ENCODE measurements around the gene RNF212.

RNF212 gene

DNA sequence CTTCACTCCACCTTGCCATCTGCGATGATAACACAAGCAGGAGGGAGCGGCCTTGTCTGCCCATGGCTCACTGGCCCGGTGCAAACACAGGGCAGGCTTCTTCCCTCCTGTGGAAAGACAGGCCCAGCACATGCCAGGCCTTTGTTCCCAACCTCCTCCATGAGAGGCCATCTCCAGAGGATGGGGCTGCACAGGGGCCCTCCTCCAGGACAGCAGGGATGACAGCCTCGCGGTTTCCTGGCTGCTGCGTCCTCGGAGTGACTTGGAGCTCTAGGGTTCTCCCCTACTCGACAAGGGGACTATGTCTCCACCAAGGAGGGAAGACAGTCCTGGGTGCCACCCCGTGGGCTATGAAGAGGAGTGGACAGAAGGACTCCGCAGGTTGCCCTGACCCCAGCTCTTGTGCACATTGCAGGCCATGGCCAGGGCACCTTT lies 21.8 kb downstream of the RNF212 start:
- 91% methylated on average over 10 of the region's 10 CpGs for WGBS, 2 experiments
- no peaks in the 10 kb centered on the region for H3K36me3 ChIP-seq (ENCODE audit: control insufficient read depth, insufficient read depth, low read length)

DNA sequence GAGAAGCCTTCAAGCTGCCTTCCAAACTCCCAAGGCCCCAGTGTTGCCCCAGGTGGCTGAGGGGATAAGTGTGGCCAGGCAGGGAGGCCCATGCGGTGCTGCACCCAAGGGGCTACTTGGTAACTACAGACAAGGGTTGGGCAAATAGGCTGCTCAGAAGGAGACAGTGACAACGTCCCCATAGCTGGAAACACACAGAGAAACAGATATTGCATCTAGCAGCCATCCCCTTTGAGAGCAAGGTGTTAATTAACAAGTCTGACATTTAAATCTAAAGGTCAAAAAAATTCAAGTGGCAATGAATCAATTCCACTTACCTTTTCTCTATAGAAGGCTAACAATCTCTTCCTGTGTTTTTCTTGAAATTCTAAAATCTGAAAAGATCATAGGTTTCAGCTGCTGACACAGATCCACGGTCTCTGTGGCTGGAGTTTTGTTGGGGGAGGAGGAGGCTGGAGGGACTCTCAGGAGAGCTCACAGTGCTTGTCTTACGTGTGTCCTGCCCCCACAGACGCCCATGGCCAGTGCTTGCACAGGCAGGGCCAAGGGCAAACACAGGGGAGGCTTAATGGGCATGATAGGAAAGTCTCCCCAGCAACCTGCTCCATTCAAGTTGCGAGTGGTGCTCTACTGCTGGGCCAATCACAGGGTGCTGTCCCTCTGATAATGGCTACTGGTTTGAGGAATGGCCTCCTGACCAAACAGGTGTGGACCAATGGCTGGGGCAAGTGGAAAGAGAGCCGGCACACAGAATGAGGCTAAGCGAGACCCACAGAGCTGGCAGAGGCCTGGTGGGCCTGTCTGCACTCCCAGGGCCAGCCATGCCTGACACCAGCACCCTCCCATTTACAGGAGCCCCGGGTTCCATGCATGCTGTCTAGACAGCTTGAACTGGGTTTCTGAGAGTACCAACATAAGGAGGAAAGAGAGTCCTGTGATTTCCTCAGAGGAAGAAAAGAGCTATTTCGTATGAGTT lies 22.6 kb downstream of the RNF212 start:
- no peaks in the 10 kb centered on the region for H3K9me3 ChIP-seq (ENCODE audit: control insufficient read depth, low read length)
- WGBS, 2 experiments = 88 to 92% methylated on average over 10 of the region's 10 CpGs
- no peak overlapping the region for H3K4me3 ChIP-seq (ENCODE audit: insufficient read depth, low read depth, low read length)
- H3K27ac ChIP-seq (ENCODE audit: insufficient read depth, low read depth, low read length, poor library complexity, severe bottlenecking) = no peak overlapping the region
- no peaks in the 10 kb centered on the region for H3K27me3 ChIP-seq (ENCODE audit: control insufficient read depth, insufficient read depth, low read length, poor library complexity, severe bottlenecking)
- no peaks in the 10 kb centered on the region for H3K36me3 ChIP-seq (ENCODE audit: control insufficient read depth, insufficient read depth, low read length)
- H3K4me1 ChIP-seq (ENCODE audit: control insufficient read depth, insufficient read depth, low read length) = no peaks in the 10 kb centered on the region

More for the DNA sequence above, 21.8 kb downstream of the RNF212 start:
- H3K9me3 ChIP-seq (ENCODE audit: control insufficient read depth, low read length) = no peaks in the 10 kb centered on the region
- no peaks in the 10 kb centered on the region for H3K27me3 ChIP-seq (ENCODE audit: control insufficient read depth, insufficient read depth, low read length, poor library complexity, severe bottlenecking)
- H3K4me1 ChIP-seq (ENCODE audit: control insufficient read depth, insufficient read depth, low read length) = no peaks in the 10 kb centered on the region
- H3K4me3 ChIP-seq (ENCODE audit: insufficient read depth, low read depth, low read length) = no peak overlapping the region
- H3K27ac ChIP-seq (ENCODE audit: insufficient read depth, low read depth, low read length, poor library complexity, severe bottlenecking) = no peak overlapping the region

DNA sequence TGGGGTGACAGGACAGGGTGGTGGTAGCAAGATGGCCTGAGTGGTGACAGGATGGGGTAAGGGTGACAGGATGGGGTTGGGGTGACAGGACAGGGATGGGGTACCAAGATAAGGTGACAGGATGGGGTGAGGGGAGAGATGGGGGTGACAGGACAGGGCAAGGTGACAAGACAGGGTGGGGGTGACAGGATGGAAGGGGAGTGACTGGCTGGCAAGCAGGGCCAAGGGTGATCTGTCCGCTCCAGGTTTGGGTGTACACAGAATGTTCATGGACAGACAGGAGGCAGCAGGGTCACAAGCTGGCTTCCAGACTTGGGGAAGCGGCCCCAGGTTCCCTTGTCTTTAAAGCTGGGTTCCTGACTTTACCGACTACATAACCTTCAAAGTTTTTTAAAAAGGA lies 23.3 kb downstream of the RNF212 start:
- Histone ChIP-seq H3K36me3 (ENCODE audit: control insufficient read depth, insufficient read depth, low read length) (no peaks in the 10 kb centered on the region), H3K27ac (ENCODE audit: insufficient read depth, low read depth, low read length, poor library complexity, severe bottlenecking) (no peak overlapping the region)
- WGBS, 2 experiments = 92 to 94% methylated on average over 3 of the region's 3 CpGs

DNA sequence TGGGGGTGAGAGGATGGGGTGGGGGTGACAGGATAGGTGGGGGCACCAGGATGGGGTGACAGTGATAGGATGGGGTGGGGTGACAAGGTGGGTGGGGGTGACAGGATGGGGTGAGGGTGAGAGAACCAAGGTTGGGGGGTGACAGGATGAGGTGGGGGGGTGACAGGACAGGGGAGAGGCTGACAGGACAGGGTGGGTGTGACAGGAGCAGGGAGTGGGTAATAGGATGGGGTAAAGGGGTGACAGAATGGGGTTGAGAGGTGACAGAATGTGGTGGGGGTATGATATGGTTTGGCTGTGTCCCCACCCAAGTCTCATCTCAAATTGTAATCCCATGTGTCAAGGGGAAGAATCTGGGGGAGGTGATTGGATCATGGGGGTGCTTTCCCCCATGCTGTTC lies 26.0 kb downstream of the RNF212 start:
- Histone ChIP-seq H3K27ac (ENCODE audit: insufficient read depth, low read depth, low read length, poor library complexity, severe bottlenecking) (no peak overlapping the region), H3K27me3 (ENCODE audit: control insufficient read depth, insufficient read depth, low read length, poor library complexity, severe bottlenecking) (no peaks in the 10 kb centered on the region), H3K36me3 (ENCODE audit: control insufficient read depth, insufficient read depth, low read length) (no peaks in the 10 kb centered on the region), H3K4me3 (ENCODE audit: insufficient read depth, low read depth, low read length) (no peak overlapping the region), H3K9me3 (ENCODE audit: control insufficient read depth, low read length) (no peaks in the 10 kb centered on the region), H3K4me1 (ENCODE audit: control insufficient read depth, insufficient read depth, low read length) (no peaks in the 10 kb centered on the region)

More for the DNA sequence above, 23.3 kb downstream of the RNF212 start:
- Histone ChIP-seq H3K9me3 (ENCODE audit: control insufficient read depth, low read length) (no peaks in the 10 kb centered on the region), H3K4me1 (ENCODE audit: control insufficient read depth, insufficient read depth, low read length) (no peaks in the 10 kb centered on the region), H3K27me3 (ENCODE audit: control insufficient read depth, insufficient read depth, low read length, poor library complexity, severe bottlenecking) (no peaks in the 10 kb centered on the region), H3K4me3 (ENCODE audit: insufficient read depth, low read depth, low read length) (no peak overlapping the region)

DNA sequence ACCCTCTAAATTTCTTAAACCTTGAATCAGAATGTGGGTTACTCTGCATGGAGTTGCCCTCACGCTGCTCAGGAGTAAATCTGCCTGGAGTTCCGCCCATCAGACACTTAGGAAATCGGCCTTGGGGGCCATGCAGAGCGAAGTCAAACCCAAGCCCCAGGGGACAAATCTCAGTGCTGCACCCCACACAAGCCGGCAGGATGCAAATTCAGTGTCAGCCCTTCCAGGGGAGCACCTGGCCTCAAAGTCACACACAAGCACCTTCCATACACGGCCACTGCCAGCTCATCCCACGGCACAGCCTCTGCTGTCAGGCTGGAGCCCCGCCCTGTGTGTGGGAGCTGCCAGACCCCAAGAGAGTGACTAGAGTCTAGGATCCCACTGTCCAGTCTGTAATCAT lies 27.4 kb downstream of the RNF212 start:
- no peak overlapping the region for H3K27ac ChIP-seq (ENCODE audit: insufficient read depth, low read depth, low read length, poor library complexity, severe bottlenecking)
- no peak overlapping the region for H3K4me3 ChIP-seq (ENCODE audit: insufficient read depth, low read depth, low read length)
- H3K27me3 ChIP-seq (ENCODE audit: control insufficient read depth, insufficient read depth, low read length, poor library complexity, severe bottlenecking) = no peaks in the 10 kb centered on the region
- 81 to 86% methylated on average over 8 of the region's 8 CpGs for WGBS, 2 experiments
- H3K9me3 ChIP-seq (ENCODE audit: control insufficient read depth, low read length) = no peaks in the 10 kb centered on the region
- no peaks in the 10 kb centered on the region for H3K4me1 ChIP-seq (ENCODE audit: control insufficient read depth, insufficient read depth, low read length)
- H3K36me3 ChIP-seq (ENCODE audit: control insufficient read depth, insufficient read depth, low read length) = no peaks in the 10 kb centered on the region

DNA sequence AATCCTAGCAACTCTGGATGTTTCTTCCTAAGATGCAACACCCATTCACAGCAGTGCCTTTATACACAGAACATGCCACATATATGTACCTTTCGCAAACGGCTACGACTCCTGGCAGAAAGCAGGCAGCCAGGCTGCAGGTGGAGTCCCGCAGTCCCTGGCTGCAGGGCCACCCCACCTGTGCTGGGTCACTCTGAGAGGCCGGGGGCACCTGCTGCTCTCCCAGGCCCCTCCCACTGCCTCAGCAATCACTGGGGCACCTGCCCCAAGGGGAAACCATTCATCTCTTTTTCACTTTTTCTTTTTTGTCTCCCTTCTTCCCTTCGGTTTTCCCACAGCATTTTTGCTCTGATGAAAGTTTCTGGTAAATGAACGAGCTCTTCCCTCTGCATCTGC lies 28.0 kb downstream of the RNF212 start:
- Histone ChIP-seq H3K4me1 (ENCODE audit: control insufficient read depth, insufficient read depth, low read length) (no peaks in the 10 kb centered on the region), H3K36me3 (ENCODE audit: control insufficient read depth, insufficient read depth, low read length) (no peaks in the 10 kb centered on the region), H3K27ac (ENCODE audit: insufficient read depth, low read depth, low read length, poor library complexity, severe bottlenecking) (no peak overlapping the region), H3K9me3 (ENCODE audit: control insufficient read depth, low read length) (no peaks in the 10 kb centered on the region), H3K4me3 (ENCODE audit: insufficient read depth, low read depth, low read length) (no peak overlapping the region), H3K27me3 (ENCODE audit: control insufficient read depth, insufficient read depth, low read length, poor library complexity, severe bottlenecking) (no peaks in the 10 kb centered on the region)
- 91 to 92% methylated on average over 7 of the region's 7 CpGs for WGBS, 2 experiments

DNA sequence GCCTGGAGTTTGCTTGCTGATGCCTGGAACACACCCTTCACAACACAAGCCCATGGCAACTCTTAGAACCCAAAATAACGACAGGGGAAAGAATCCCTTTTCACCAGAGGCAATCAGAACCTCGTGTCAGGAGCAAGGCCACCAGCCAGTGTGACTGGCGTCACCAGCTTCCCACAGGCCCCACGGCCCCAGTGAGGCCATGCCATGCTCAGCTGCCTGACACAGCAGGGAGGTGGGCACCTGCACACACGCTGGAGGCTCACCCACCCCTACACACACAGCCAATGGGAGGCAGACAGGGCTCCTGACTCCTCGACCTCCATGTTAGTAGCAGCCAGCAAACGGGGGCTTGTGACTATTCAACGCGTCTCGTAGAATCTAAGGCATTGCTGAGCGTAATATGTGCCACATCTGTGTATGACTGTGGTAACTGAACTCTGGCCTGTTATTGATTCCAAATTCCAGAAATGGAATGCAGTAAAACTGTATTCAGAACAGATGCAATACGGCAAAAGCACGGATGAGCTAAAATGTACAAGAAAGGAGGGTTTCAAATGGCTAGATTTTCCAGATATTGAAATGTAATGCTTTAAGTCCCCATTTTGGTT lies 28.5 kb downstream of the RNF212 start:
- Histone ChIP-seq H3K4me3 (ENCODE audit: insufficient read depth, low read depth, low read length) (no peak overlapping the region), H3K4me1 (ENCODE audit: control insufficient read depth, insufficient read depth, low read length) (no peaks in the 10 kb centered on the region), H3K27me3 (ENCODE audit: control insufficient read depth, insufficient read depth, low read length, poor library complexity, severe bottlenecking) (no peaks in the 10 kb centered on the region), H3K36me3 (ENCODE audit: control insufficient read depth, insufficient read depth, low read length) (no peaks in the 10 kb centered on the region), H3K9me3 (ENCODE audit: control insufficient read depth, low read length) (no peaks in the 10 kb centered on the region), H3K27ac (ENCODE audit: insufficient read depth, low read depth, low read length, poor library complexity, severe bottlenecking) (no peak overlapping the region)
- WGBS, 2 experiments = 82 to 91% methylated on average over 13 of the region's 13 CpGs

DNA sequence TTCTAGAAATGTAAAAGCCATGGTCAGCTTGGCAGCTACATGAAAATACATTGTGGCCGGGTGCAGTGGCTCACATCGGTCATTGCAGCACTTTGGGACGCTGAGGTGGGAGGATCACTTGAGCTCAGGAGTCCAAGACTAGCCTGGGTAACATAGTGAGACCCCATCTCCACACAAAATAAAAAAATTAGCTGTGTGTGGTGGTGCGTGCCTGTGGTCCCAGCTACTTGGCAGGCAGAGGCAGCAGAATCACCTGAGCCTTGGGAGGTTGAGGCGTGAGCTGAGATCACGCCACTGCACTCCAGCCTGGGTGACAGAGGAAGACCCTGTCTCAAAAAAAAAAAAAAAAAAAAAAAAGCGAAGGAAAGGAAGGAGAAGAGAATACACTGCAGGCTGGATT lies 29.0 kb downstream of the RNF212 start:
- Histone ChIP-seq H3K36me3 (ENCODE audit: control insufficient read depth, insufficient read depth, low read length) (no peaks in the 10 kb centered on the region), H3K4me3 (ENCODE audit: insufficient read depth, low read depth, low read length) (no peak overlapping the region), H3K4me1 (ENCODE audit: control insufficient read depth, insufficient read depth, low read length) (no peaks in the 10 kb centered on the region), H3K27ac (ENCODE audit: insufficient read depth, low read depth, low read length, poor library complexity, severe bottlenecking) (no peak overlapping the region), H3K9me3 (ENCODE audit: control insufficient read depth, low read length) (no peaks in the 10 kb centered on the region), H3K27me3 (ENCODE audit: control insufficient read depth, insufficient read depth, low read length, poor library complexity, severe bottlenecking) (no peaks in the 10 kb centered on the region)
- 85 to 88% methylated on average over 6 of the region's 7 CpGs for WGBS, 2 experiments

DNA sequence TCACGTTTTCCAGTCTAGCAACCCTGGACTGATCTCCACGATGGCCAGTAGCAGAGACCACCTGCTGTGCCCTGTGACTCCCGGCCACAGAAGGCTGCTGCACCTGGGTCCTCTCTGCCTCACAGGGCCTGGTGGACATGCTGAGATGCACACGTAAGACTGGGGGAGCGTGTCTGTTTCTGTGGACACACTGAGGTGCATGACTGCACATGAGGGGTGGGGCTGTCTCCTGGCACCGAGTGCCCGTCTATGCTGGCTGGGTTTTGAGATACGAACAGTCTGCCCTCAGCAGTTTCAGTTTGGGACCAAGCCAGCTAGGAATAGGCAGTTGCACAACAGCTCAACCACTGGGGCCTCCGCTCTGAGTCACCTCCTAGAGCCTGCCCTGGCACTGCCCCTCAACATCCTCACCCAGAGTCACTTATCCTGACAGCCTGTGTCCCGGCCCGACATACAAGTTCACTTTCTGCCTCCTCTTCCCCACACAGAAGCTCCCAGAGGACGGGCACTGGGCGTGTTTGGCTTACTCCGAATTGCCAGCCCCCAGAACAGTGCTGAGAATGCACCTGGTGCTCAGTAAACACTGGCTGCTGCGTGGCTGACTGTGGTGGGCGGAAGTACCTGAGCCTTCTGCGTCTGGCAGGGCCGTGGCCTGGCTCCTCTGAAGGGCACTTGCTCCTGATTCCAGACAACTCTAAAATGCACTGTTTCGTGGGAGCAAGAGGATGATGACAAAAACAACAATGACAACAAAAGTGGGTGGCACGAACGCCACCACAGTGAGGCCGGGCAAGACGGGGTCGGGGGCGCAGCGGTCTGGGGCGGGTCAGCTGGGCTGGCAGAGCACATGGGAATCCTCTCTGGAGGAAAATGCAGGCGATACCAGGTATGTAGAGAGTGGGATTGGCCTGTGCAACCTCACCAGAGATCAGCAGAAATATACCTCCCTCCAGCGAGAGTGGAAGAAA lies 30.9 kb downstream of the RNF212 start:
- no peak overlapping the region for H3K4me3 ChIP-seq (ENCODE audit: insufficient read depth, low read depth, low read length)
- H3K27me3 ChIP-seq (ENCODE audit: control insufficient read depth, insufficient read depth, low read length, poor library complexity, severe bottlenecking) = no peaks in the 10 kb centered on the region
- H3K27ac ChIP-seq (ENCODE audit: insufficient read depth, low read depth, low read length, poor library complexity, severe bottlenecking) = no peak overlapping the region
- H3K36me3 ChIP-seq (ENCODE audit: control insufficient read depth, insufficient read depth, low read length) = no peaks in the 10 kb centered on the region
- H3K4me1 ChIP-seq (ENCODE audit: control insufficient read depth, insufficient read depth, low read length) = no peaks in the 10 kb centered on the region
- WGBS, 2 experiments = 92 to 93% methylated on average over 29 of the region's 29 CpGs
- no peaks in the 10 kb centered on the region for H3K9me3 ChIP-seq (ENCODE audit: control insufficient read depth, low read length)

DNA sequence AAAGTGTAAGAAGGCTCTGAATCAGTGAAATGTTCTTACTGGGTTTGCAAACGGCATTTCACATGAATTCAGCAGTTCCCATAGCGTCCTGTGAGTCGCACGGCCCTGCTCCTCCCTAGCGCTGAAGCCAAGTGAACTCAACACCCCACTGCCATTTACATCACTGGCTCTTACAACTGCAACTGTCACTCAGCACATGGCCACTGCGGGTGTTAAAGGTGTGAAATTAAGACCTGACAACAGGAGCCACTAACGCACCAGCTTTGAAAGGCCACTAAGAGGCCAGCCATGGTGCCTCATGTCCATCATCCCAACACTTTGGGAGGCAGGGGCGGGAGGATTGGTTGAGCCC lies 31.7 kb downstream of the RNF212 start:
- H3K4me1 ChIP-seq (ENCODE audit: control insufficient read depth, insufficient read depth, low read length) = no peaks in the 10 kb centered on the region

More for the DNA sequence above, 31.7 kb downstream of the RNF212 start:
- Histone ChIP-seq H3K27ac (ENCODE audit: insufficient read depth, low read depth, low read length, poor library complexity, severe bottlenecking) (no peak overlapping the region), H3K36me3 (ENCODE audit: control insufficient read depth, insufficient read depth, low read length) (no peaks in the 10 kb centered on the region), H3K27me3 (ENCODE audit: control insufficient read depth, insufficient read depth, low read length, poor library complexity, severe bottlenecking) (no peaks in the 10 kb centered on the region), H3K9me3 (ENCODE audit: control insufficient read depth, low read length) (no peaks in the 10 kb centered on the region), H3K4me3 (ENCODE audit: insufficient read depth, low read depth, low read length) (no peak overlapping the region)
- WGBS, 2 experiments = 91 to 92% methylated on average over 8 of the region's 8 CpGs

Data from ectodermal cell (in vitro differentiated cells).